ENCODE measurements around the gene SCOC. TPM values are rescaled to one million over a fixed set of nuclear protein-coding genes. Genes with fewer than 3 reads are reported as not detected.
A peak's percentile ranks its signal among the peaks of the same experiment; 100 is the strongest.

SCOC gene
- total and polyA plus RNA-seq, 3 donors from 2014 or later = 30.5 to 44.5 (median 37.2) TPM

DNA sequence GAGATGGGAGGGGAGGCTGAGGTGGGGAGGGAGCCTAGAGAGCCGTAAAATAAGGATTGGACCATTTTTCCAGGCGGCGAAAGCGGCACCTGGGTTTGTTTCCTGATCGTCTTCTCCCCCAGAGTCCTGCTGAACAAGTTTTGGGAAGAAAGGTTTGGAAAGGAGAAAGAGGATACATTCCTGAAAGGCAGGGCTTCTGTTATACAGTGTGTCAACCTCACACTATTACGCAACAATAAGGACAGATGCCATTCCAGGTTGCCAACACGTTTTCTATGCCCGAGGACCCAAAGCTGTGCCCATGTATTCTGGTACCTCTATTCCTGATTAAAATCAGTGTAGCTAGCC lies 658 bp downstream of the SCOC start:
- 3 to 7% methylated on average over 8 of the region's 8 CpGs for WGBS, 2 donors
- H3K4me1 ChIP-seq = no peaks in the 10 kb centered on the region

DNA sequence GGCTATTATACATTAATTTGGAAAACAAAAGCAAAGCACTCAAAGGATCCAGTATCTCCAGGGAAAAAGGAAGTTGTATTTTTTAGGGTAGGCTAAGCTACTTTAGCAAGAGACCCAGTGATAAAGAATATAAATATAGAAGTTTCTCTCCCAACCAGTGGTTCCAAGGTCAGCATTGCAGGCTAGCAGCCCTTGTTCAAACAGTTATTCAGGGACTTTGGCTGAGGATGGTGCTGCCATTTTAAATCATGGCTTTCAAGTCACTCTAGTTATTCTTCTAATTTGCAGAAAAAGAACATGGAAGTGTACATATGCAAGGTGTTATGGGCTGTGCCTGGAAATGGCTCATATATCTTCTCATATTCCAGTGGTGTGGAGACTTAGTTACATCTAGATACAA lies 9.3 kb downstream of the SCOC start:
- H3K27ac ChIP-seq = no peak overlapping the region
- H3K36me3 ChIP-seq (ENCODE audit: low read depth, missing control alignments) = no peaks in the 10 kb centered on the region
- H3K9me3 ChIP-seq = no peaks in the 10 kb centered on the region
- H3K27me3 ChIP-seq = no peaks in the 10 kb centered on the region
- TF ChIP-seq, protein P1, sequence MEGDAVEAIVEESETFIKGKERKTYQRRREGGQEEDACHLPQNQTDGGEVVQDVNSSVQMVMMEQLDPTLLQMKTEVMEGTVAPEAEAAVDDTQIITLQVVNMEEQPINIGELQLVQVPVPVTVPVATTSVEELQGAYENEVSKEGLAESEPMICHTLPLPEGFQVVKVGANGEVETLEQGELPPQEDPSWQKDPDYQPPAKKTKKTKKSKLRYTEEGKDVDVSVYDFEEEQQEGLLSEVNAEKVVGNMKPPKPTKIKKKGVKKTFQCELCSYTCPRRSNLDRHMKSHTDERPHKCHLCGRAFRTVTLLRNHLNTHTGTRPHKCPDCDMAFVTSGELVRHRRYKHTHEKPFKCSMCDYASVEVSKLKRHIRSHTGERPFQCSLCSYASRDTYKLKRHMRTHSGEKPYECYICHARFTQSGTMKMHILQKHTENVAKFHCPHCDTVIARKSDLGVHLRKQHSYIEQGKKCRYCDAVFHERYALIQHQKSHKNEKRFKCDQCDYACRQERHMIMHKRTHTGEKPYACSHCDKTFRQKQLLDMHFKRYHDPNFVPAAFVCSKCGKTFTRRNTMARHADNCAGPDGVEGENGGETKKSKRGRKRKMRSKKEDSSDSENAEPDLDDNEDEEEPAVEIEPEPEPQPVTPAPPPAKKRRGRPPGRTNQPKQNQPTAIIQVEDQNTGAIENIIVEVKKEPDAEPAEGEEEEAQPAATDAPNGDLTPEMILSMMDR (IDR thresholded peaks at IDR 0.05) = no peak
- TF ChIP-seq POLR2A (IDR thresholded peaks at IDR 0.05) = no peak
- intact Hi-C loops (cut with DNase I; ENCODE audit: low total_unique reads) = no loop called here
- no peak for DNase-seq
- H3K4me3 ChIP-seq = no peak overlapping the region
- H3K4me1 ChIP-seq = no peaks in the 10 kb centered on the region

More for the DNA sequence above, 658 bp downstream of the SCOC start:
- Histone ChIP-seq H3K9me3 (no peaks in the 10 kb centered on the region), H3K27me3 (no peaks in the 10 kb centered on the region), H3K27ac (peak overlapping the region; percentile 86 to 88), H3K36me3 (ENCODE audit: low read depth, missing control alignments) (no peaks in the 10 kb centered on the region), H3K4me3 (peak overlapping the region; percentile 68 to 96)
- DNase-seq = no peak
- TF ChIP-seq POLR2A (IDR thresholded peaks at IDR 0.05) = no peak
- TF ChIP-seq, protein P1 (IDR thresholded peaks at IDR 0.05) = no peak
- intact Hi-C loops (cut with DNase I; ENCODE audit: low total_unique reads) = no loop called here

DNA sequence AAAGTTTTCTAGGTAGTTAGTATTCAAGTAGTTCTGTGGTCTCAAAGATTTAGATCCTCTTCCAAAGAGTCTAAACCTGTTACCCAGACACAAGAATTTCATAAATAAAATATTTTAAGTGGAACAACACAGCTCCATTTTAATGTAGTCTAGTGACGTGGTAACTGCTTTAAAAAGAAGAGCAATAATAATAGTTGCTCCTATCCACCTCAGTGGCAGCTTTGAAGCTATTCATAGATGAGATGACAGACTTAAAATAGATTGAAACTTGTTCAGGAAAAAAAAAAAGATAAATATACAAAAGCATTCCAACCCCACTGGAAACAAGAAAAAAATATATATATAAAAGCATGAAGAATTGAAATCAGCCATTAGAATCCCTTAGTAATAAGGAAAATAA lies 14.6 kb downstream of the SCOC start:
- intact Hi-C loops (cut with DNase I; ENCODE audit: low total_unique reads) = no loop called here
- Histone ChIP-seq H3K4me3 (no peak overlapping the region), H3K9me3 (no peaks in the 10 kb centered on the region), H3K27ac (no peak overlapping the region), H3K4me1 (no peaks in the 10 kb centered on the region), H3K27me3 (no peaks in the 10 kb centered on the region), H3K36me3 (ENCODE audit: low read depth, missing control alignments) (no peaks in the 10 kb centered on the region)
- DNase-seq = no peak
- TF ChIP-seq, protein P1 (IDR thresholded peaks at IDR 0.05) = no peak
- no peak for TF ChIP-seq POLR2A (IDR thresholded peaks at IDR 0.05)
- WGBS, 2 donors = 85 to 92% methylated on average over 1 of the region's 1 CpG

DNA sequence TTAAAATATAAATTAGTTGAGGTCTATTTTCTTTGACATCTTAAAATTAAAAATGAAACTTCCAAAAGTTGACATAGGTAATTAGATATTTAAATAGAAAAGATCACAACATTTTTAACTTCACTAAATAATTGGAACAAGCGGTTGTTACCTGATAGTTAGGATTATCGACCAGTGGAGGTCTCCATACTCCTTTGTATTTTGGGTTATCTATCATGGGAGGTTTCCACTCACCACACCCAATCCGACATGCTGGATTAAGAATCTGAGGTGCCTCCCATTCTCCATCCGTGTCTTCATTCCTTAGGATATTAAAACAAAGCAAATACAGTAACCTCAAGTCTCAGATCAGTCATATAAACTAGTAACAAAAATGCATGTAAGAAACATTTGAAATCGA lies 22.2 kb downstream of the SCOC start:
- 76 to 87% methylated on average over 5 of the region's 5 CpGs for WGBS, 2 donors
- H3K36me3 ChIP-seq (ENCODE audit: low read depth, missing control alignments) = no peaks in the 10 kb centered on the region
- DNase-seq = no peak
- no peaks in the 10 kb centered on the region for H3K4me1 ChIP-seq
- no peaks in the 10 kb centered on the region for H3K9me3 ChIP-seq
- TF ChIP-seq, protein P1 (IDR thresholded peaks at IDR 0.05) = no peak
- TF ChIP-seq POLR2A (IDR thresholded peaks at IDR 0.05) = no peak
- no peak overlapping the region for H3K27ac ChIP-seq
- intact Hi-C loops (cut with DNase I; ENCODE audit: low total_unique reads) = no loop called here
- no peak overlapping the region for H3K4me3 ChIP-seq
- no peaks in the 10 kb centered on the region for H3K27me3 ChIP-seq

DNA sequence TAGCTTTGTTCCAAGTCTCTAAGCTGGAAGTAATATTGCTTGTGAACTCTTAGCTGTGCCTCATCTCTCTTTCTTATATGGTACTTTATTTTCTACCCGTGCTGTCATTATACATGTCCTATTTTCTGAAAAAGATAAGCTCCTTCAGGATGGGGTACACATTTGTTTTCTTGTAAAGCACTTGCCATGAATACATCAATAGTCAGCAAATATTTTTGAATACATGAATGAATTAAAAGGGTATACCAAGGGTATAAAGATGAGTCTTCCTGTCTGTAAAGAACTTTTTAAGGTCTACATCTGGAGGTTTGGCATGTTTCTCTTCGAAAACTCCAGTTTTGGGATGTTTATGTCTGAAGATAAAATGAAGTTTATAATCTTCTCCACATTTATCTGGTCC lies 26.7 kb downstream of the SCOC start:
- Histone ChIP-seq H3K9me3 (no peaks in the 10 kb centered on the region), H3K36me3 (ENCODE audit: low read depth, missing control alignments) (no peaks in the 10 kb centered on the region), H3K4me1 (no peaks in the 10 kb centered on the region), H3K4me3 (no peak overlapping the region), H3K27me3 (no peaks in the 10 kb centered on the region), H3K27ac (no peak overlapping the region)
- DNase-seq = no peak
- 75 to 81% methylated on average over 2 of the region's 2 CpGs for WGBS, 2 donors
- intact Hi-C loops (cut with DNase I; ENCODE audit: low total_unique reads) = no loop called here
- TF ChIP-seq POLR2A (IDR thresholded peaks at IDR 0.05) = no peak
- TF ChIP-seq, protein P1 (IDR thresholded peaks at IDR 0.05) = no peak

Measured in testis (tissue), 3 donors.